Measurements from ENCODE around the gene TOP2B.

Gene TOP2B

GRCh38 chr3:25555695-25556437 is 108.8 kb downstream of the TOP2B start:
- H3K27ac Mint-ChIP-seq, result no peak overlapping the region
- H3K4me3 Mint-ChIP-seq, result no peak overlapping the region
- no peaks in the 10 kb centered on the region for H3K36me3 Mint-ChIP-seq (ENCODE audit: low read depth)
- DNase-seq, result no peak
- no peaks in the 10 kb centered on the region for H3K4me1 Mint-ChIP-seq
- H3K9me3 Mint-ChIP-seq, result no peaks in the 10 kb centered on the region
- ATAC-seq, result no peak
- H3K27me3 Mint-ChIP-seq, result peaks cover 2% of the 10 kb centered on the region

GRCh38 chr3:25554376-25554775 is 110.3 kb downstream of the TOP2B start:
- H3K36me3 Mint-ChIP-seq (ENCODE audit: low read depth), result no peaks in the 10 kb centered on the region
- no peaks in the 10 kb centered on the region for H3K9me3 Mint-ChIP-seq
- no peak overlapping the region for H3K4me3 Mint-ChIP-seq
- H3K27me3 Mint-ChIP-seq, result peaks cover 2% of the 10 kb centered on the region
- ATAC-seq (no peak), DNase-seq (no peak)
- H3K4me1 Mint-ChIP-seq, result no peaks in the 10 kb centered on the region
- H3K27ac Mint-ChIP-seq, result no peak overlapping the region

- no peak overlapping the region for H3K27ac Mint-ChIP-seq
- ATAC-seq, result no peak
- H3K36me3 Mint-ChIP-seq (ENCODE audit: low read depth), result no peaks in the 10 kb centered on the region
- no peaks in the 10 kb centered on the region for H3K9me3 Mint-ChIP-seq
- no peak for DNase-seq
- H3K27me3 Mint-ChIP-seq, result peaks cover 6% of the 10 kb centered on the region
- H3K4me1 Mint-ChIP-seq, result no peaks in the 10 kb centered on the region
- H3K4me3 Mint-ChIP-seq, result no peak overlapping the region
These were observed 112.5 kb downstream of the TOP2B start for GRCh38 chr3:25552251-25552650.

- H3K27ac Mint-ChIP-seq, result no peak overlapping the region
- H3K4me3 Mint-ChIP-seq, result no peak overlapping the region
- H3K27me3 Mint-ChIP-seq, result peaks cover 6% of the 10 kb centered on the region
- H3K4me1 Mint-ChIP-seq, result no peaks in the 10 kb centered on the region
- ATAC-seq (no peak), DNase-seq (no peak)
- no peaks in the 10 kb centered on the region for H3K36me3 Mint-ChIP-seq (ENCODE audit: low read depth)
- H3K9me3 Mint-ChIP-seq, result no peaks in the 10 kb centered on the region
These were observed 115.9 kb downstream of the TOP2B start for GRCh38 chr3:25548836-25549235.

- no peak for ATAC-seq
- no peaks in the 10 kb centered on the region for H3K36me3 Mint-ChIP-seq (ENCODE audit: low read depth)
- H3K27me3 Mint-ChIP-seq, result peaks cover 6% of the 10 kb centered on the region
- H3K4me3 Mint-ChIP-seq, result no peak overlapping the region
- no peak for DNase-seq
- no peaks in the 10 kb centered on the region for H3K4me1 Mint-ChIP-seq
- H3K27ac Mint-ChIP-seq, result no peak overlapping the region
- H3K9me3 Mint-ChIP-seq, result no peaks in the 10 kb centered on the region
These were observed 116.6 kb downstream of the TOP2B start for GRCh38 chr3:25547943-25548674.

Data from activated naive CD8-positive, alpha-beta T cell treated with anti-CD3 and anti-CD28 coated beads, Interleukin-2, amount 50 U/mL, for 24 hours (primary cell).